Measurements from ENCODE around the gene CEP72.

- TF ChIP-seq CTCF (optimal IDR thresholded peaks at IDR 0.05 in 1 of 3, IDR thresholded peaks at IDR 0.05 in 1 of 3, conservative IDR thresholded peaks at IDR 0.05 in 1 of 3; ENCODE audit: extremely low read depth in 1 of 3, insufficient read depth in 2 of 3, low read length in 3 of 3): no peak
- no peak for TF ChIP-seq EZH2 (IDR thresholded peaks at IDR 0.05; ENCODE audit: low read length)
Measured at GRCh38 chr5:585962-586628, 26.0 kb upstream of the CEP72 start.

Measured in keratinocyte (primary cell).